ENCODE measurements around the gene DCLRE1A.

The DCLRE1A gene

GRCh38 chr10:113801569-113801968 is 52.3 kb downstream of the DCLRE1A start:
- Mint-ChIP-seq H3K4me3 (no peak overlapping the region), H3K4me1 (no peaks in the 10 kb centered on the region), H3K27ac (no peak overlapping the region), H3K36me3 (ENCODE audit: low read depth) (no peaks in the 10 kb centered on the region), H3K9me3 (no peaks in the 10 kb centered on the region), H3K27me3 (ENCODE audit: low read depth, poor library complexity) (peaks cover 20% of the 10 kb centered on the region)
- no peak for DNase-seq
- TF ChIP-seq, protein P1, sequence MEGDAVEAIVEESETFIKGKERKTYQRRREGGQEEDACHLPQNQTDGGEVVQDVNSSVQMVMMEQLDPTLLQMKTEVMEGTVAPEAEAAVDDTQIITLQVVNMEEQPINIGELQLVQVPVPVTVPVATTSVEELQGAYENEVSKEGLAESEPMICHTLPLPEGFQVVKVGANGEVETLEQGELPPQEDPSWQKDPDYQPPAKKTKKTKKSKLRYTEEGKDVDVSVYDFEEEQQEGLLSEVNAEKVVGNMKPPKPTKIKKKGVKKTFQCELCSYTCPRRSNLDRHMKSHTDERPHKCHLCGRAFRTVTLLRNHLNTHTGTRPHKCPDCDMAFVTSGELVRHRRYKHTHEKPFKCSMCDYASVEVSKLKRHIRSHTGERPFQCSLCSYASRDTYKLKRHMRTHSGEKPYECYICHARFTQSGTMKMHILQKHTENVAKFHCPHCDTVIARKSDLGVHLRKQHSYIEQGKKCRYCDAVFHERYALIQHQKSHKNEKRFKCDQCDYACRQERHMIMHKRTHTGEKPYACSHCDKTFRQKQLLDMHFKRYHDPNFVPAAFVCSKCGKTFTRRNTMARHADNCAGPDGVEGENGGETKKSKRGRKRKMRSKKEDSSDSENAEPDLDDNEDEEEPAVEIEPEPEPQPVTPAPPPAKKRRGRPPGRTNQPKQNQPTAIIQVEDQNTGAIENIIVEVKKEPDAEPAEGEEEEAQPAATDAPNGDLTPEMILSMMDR (IDR thresholded peaks at IDR 0.05): no peak

- Mint-ChIP-seq H3K9me3 (peaks cover 5% of the 10 kb centered on the region), H3K4me3 (no peak overlapping the region)
Observed at GRCh38 chr10:113791691-113792090, 62.2 kb downstream of the DCLRE1A start.

DNA sequence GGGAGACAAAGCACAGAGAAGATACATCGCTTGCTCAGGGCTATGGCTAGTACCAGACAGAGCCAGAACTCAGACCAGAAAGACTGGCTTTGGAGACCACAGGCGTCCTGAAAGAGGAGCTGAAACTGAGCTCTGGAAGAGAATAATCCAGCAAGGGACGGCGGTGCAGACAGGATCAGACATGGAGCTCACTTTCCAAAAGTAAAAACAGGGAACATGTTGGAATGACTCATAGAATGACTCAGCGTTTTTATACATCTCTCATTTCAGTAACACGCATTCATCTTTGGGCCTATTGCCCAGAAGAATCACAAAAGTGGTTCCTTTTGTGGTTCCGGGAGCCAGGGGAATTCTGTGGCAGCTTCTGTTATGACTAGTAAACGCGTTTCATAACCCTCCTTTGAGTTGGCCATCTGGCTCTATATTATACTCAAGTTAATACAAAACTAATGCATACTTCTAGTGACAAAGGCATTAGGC is 65.2 kb downstream of the DCLRE1A start:
- no peaks in the 10 kb centered on the region for H3K4me1 Mint-ChIP-seq

More at GRCh38 chr10:113791691-113792090, 62.2 kb downstream of the DCLRE1A start:
- Mint-ChIP-seq H3K27ac (no peak overlapping the region), H3K4me1 (no peaks in the 10 kb centered on the region), H3K36me3 (ENCODE audit: low read depth) (no peaks in the 10 kb centered on the region), H3K27me3 (ENCODE audit: low read depth, poor library complexity) (peaks cover 16% of the 10 kb centered on the region)
- DNase-seq: no peak
- TF ChIP-seq, protein P1 (IDR thresholded peaks at IDR 0.05): no peak

More for the DNA sequence above, 65.2 kb downstream of the DCLRE1A start:
- no peak for DNase-seq
- H3K27me3 Mint-ChIP-seq (ENCODE audit: low read depth, poor library complexity): peaks cover 3% of the 10 kb centered on the region
- H3K9me3 Mint-ChIP-seq: peaks cover 5% of the 10 kb centered on the region
- H3K27ac Mint-ChIP-seq: no peak overlapping the region
- no peaks in the 10 kb centered on the region for H3K36me3 Mint-ChIP-seq (ENCODE audit: low read depth)
- no peak overlapping the region for H3K4me3 Mint-ChIP-seq
- TF ChIP-seq, protein P1 (IDR thresholded peaks at IDR 0.05): no peak

All from nephron progenitor cell (in vitro differentiated cells).